HG03108 (cell line): ENCODE results near the gene B3GALNT1.
A peak's percentile ranks its signal among the peaks of the same experiment; 100 is the strongest.

Source experiments
- ATAC-seq: cut with Tn5 transposase; IDR thresholded peaks from one replicate; pipeline ENCODE4 v1.9.1; 2021; ENCODE audit warnings: moderate library complexity; ENCODE audit not compliant: unreplicated experiment

The B3GALNT1 gene

GRCh38 chr3:161104561-161105551 lies at the start of gene B3GALNT1:
TSS of gene B3GALNT1 (minus strand) at chr3:161105349. CDS start at chr3:161086754, 18,595 bp downstream.
- ATAC-seq, result peak; percentile 60

GRCh38 chr3:161153480-161153879 lies 48.3 kb upstream of the B3GALNT1 start:
- ATAC-seq, result no peak

GRCh38 chr3:161150001-161150525 lies 44.9 kb upstream of the B3GALNT1 start:
- no peak for ATAC-seq

GRCh38 chr3:161149529-161149928 lies 44.4 kb upstream of the B3GALNT1 start:
- ATAC-seq, result no peak

GRCh38 chr3:161148832-161149475 lies 43.8 kb upstream of the B3GALNT1 start:
- ATAC-seq, result no peak

GRCh38 chr3:161142486-161142885 lies 37.3 kb upstream of the B3GALNT1 start:
- no peak for ATAC-seq

GRCh38 chr3:161139686-161140085 lies 34.5 kb upstream of the B3GALNT1 start:
- ATAC-seq, result no peak

GRCh38 chr3:161137260-161137659 lies 32.1 kb upstream of the B3GALNT1 start:
- no peak for ATAC-seq

- no peak for ATAC-seq
Observed at GRCh38 chr3:161132391-161132790, 27.2 kb upstream of the B3GALNT1 start.

- ATAC-seq, result no peak
Observed at GRCh38 chr3:161126495-161126894, 21.3 kb upstream of the B3GALNT1 start.

- ATAC-seq, result no peak
Observed at GRCh38 chr3:161117646-161118045, 12.5 kb upstream of the B3GALNT1 start.

GRCh38 chr3:161108840-161109239 lies 3.7 kb upstream of the B3GALNT1 start:
- ATAC-seq, result no peak

- no peak for ATAC-seq
Observed at GRCh38 chr3:161107311-161107710, 2.2 kb upstream of the B3GALNT1 start.

GRCh38 chr3:161103776-161104385 lies 1.3 kb downstream of the B3GALNT1 start:
- ATAC-seq, result no peak

GRCh38 chr3:161101609-161102008 lies 3.5 kb downstream of the B3GALNT1 start:
- ATAC-seq, result no peak

GRCh38 chr3:161100994-161101393 lies 4.2 kb downstream of the B3GALNT1 start:
- ATAC-seq, result no peak

GRCh38 chr3:161096771-161097367 lies 8.3 kb downstream of the B3GALNT1 start:
- no peak for ATAC-seq

GRCh38 chr3:161093895-161094294 lies 11.3 kb downstream of the B3GALNT1 start:
- ATAC-seq, result no peak

GRCh38 chr3:161084277-161084676 lies 20.9 kb downstream of the B3GALNT1 start:
- ATAC-seq, result no peak

GRCh38 chr3:161083131-161083530 lies 22.0 kb downstream of the B3GALNT1 start:
- ATAC-seq, result no peak

- peak; percentile 23 for ATAC-seq
Observed at GRCh38 chr3:161082063-161082462, 23.1 kb downstream of the B3GALNT1 start.
